Astrocyte (in vitro differentiated cells and primary cell): ENCODE measurements around the gene MEGF6. TPM values are rescaled to one million over a fixed set of nuclear protein-coding genes. Genes with fewer than 3 reads are reported as not detected.

Experiments
- DNase-seq: peaks from one replicate; pipeline ENCODE4 v3.0.0-alpha.2; 2010; ENCODE audit warnings: low read depth
- FAIRE-seq: peaks from 2 replicates; lab custom pipeline; 2011; peaks lifted over from hg19 to GRCh38; lab: Jason Lieb, UNC
- H2AFZ ChIP-seq: 2 replicates; pipeline ENCODE4 v1.6.0; 2012; ENCODE audit warnings: low read depth, low read length, inconsistent platforms
- H3K27ac ChIP-seq: 2 replicates; pipeline ENCODE4 v1.5.1; 2011; ENCODE audit warnings: low read depth, low read length, inconsistent platforms
- H3K27me3 ChIP-seq: 2 replicates; pipeline ENCODE4 v1.6.0; 2011; ENCODE audit warnings: low read length, inconsistent platforms; ENCODE audit not compliant: insufficient read depth
- H3K36me3 ChIP-seq: 2 replicates; pipeline ENCODE4 v1.5.1; 2011; ENCODE audit warnings: low read length, inconsistent platforms; ENCODE audit not compliant: insufficient read depth
- H3K4me1 ChIP-seq: 2 replicates; pipeline ENCODE4 v1.5.1; 2011; ENCODE audit warnings: low read length, inconsistent platforms; ENCODE audit not compliant: insufficient read depth
- H3K4me2 ChIP-seq: 2 replicates; pipeline ENCODE4 v1.6.0; 2012; ENCODE audit warnings: low read length, inconsistent platforms
- H3K4me3 ChIP-seq: 2 replicates; pipeline ENCODE4 v1.5.1; 2011; ENCODE audit warnings: low read depth, mild to moderate bottlenecking, low read length, inconsistent platforms; ENCODE audit not compliant: insufficient read depth
- H3K79me2 ChIP-seq: 2 replicates; pipeline ENCODE4 v1.6.0; 2012; ENCODE audit warnings: mild to moderate bottlenecking, low read length, inconsistent platforms; ENCODE audit not compliant: insufficient read depth
- H3K9ac ChIP-seq: 2 replicates; pipeline ENCODE4 v1.6.0; 2012; ENCODE audit warnings: mild to moderate bottlenecking, low read length, inconsistent platforms
- H3K9me3 ChIP-seq: 2 replicates; pipeline ENCODE4 v1.5.1; 2012; ENCODE audit warnings: low read depth, mild to moderate bottlenecking, low read length, inconsistent platforms; ENCODE audit not compliant: insufficient read depth
- H4K20me1 ChIP-seq: 2 replicates; pipeline ENCODE4 v1.6.0; 2012; ENCODE audit warnings: low read length, inconsistent platforms; ENCODE audit not compliant: insufficient read depth
- H3K27ac Mint-ChIP-seq: one replicate; pipeline ENCODE4 v1.8.0; 2021; ENCODE audit warnings: mild to moderate bottlenecking, mixed read lengths; ENCODE audit not compliant: unreplicated experiment
- H3K27me3 Mint-ChIP-seq: one replicate; pipeline ENCODE4 v1.8.0; 2021; ENCODE audit warnings: low read depth, mixed read lengths; ENCODE audit not compliant: unreplicated experiment
- H3K36me3 Mint-ChIP-seq: one replicate; pipeline ENCODE4 v1.8.0; 2021; ENCODE audit warnings: low read depth, mixed read lengths; ENCODE audit not compliant: unreplicated experiment
- H3K4me1 Mint-ChIP-seq: one replicate; pipeline ENCODE4 v1.8.0; 2021; ENCODE audit warnings: low read depth, mixed read lengths; ENCODE audit not compliant: unreplicated experiment
- H3K4me3 Mint-ChIP-seq: one replicate; pipeline ENCODE4 v1.8.0; 2021; ENCODE audit warnings: mild to moderate bottlenecking, moderate library complexity, mixed read lengths; ENCODE audit not compliant: unreplicated experiment
- H3K9me3 Mint-ChIP-seq: one replicate; pipeline ENCODE4 v1.8.0; 2021; ENCODE audit warnings: mild to moderate bottlenecking, mixed read lengths; ENCODE audit not compliant: unreplicated experiment
- EZH2 ChIP-seq: IDR thresholded peaks from 2 replicates; pipeline ENCODE4 v1.6.1; 2012; ENCODE audit warnings: mild to moderate bottlenecking, low read length, inconsistent platforms; ENCODE audit not compliant: insufficient read depth
- total RNA-seq: library from RNA; stranded (reverse); gene quantifications from 2 replicates; pipeline ENCODE4 v1.2.1, GENCODE V29; 2021
- TF ChIP-seq, protein P1 (sequence below): IDR thresholded peaks from 2 replicates; pipeline ENCODE4 v1.5.1; 2011; ENCODE audit warnings: low read depth, mild to moderate bottlenecking, inconsistent platforms, low read length, moderate library complexity; ENCODE audit not compliant: insufficient read depth

The MEGF6 gene
- total RNA-seq, 1 donor from 2014 or later, result 14.8 TPM

- H3K4me2 ChIP-seq, result no peak overlapping the region
- FAIRE-seq (no peak), DNase-seq (no peak)
- H3K36me3 Mint-ChIP-seq, result peaks cover 20% of the 10 kb centered on the region
- H3K27me3 Mint-ChIP-seq, result no peaks in the 10 kb centered on the region
- H2AFZ ChIP-seq, result no peak overlapping the region
- TF ChIP-seq, protein P1, sequence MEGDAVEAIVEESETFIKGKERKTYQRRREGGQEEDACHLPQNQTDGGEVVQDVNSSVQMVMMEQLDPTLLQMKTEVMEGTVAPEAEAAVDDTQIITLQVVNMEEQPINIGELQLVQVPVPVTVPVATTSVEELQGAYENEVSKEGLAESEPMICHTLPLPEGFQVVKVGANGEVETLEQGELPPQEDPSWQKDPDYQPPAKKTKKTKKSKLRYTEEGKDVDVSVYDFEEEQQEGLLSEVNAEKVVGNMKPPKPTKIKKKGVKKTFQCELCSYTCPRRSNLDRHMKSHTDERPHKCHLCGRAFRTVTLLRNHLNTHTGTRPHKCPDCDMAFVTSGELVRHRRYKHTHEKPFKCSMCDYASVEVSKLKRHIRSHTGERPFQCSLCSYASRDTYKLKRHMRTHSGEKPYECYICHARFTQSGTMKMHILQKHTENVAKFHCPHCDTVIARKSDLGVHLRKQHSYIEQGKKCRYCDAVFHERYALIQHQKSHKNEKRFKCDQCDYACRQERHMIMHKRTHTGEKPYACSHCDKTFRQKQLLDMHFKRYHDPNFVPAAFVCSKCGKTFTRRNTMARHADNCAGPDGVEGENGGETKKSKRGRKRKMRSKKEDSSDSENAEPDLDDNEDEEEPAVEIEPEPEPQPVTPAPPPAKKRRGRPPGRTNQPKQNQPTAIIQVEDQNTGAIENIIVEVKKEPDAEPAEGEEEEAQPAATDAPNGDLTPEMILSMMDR, result no peak
- no peak for TF ChIP-seq EZH2
- H3K36me3 ChIP-seq, result peaks cover 11% of the 10 kb centered on the region
- H3K4me1 Mint-ChIP-seq, result no peaks in the 10 kb centered on the region
- H3K27ac Mint-ChIP-seq, result no peak overlapping the region
- no peaks in the 10 kb centered on the region for H3K9me3 ChIP-seq
- no peak overlapping the region for H3K27ac ChIP-seq
- peaks cover 10% of the 10 kb centered on the region for H4K20me1 ChIP-seq
- H3K9ac ChIP-seq, result no peak overlapping the region
- no peaks in the 10 kb centered on the region for H3K9me3 Mint-ChIP-seq
- no peak overlapping the region for H3K4me3 ChIP-seq
- no peaks in the 10 kb centered on the region for H3K27me3 ChIP-seq
- H3K79me2 ChIP-seq, result no peaks in the 10 kb centered on the region
- no peak overlapping the region for H3K4me3 Mint-ChIP-seq
- H3K4me1 ChIP-seq, result no peaks in the 10 kb centered on the region
These were observed 20.3 kb upstream of the MEGF6 start for GRCh38 chr1:3631320-3632260.

DNA sequence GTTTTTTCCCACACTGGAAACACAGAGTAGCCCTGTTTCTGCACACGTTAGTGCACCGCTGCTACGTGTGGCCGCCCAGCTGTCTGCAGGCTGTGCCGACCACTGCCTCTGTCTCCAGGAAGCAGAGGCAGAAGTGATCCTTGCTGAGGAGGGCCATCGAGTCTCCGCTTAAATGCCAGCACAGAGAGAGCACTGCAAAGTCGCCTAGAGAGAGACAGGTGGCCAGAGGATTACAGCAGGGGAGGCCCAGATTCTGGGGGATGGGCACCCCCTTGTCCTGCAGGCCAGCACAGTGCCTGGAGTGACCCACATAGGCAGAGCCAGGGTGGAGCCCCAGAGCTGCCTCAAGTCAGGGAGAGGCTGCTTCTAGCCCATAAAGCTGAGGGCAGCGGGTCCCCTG lies 19.6 kb upstream of the MEGF6 start:
- Mint-ChIP-seq H3K27ac (no peak overlapping the region), H3K4me3 (no peak overlapping the region), H3K36me3 (peaks cover 18% of the 10 kb centered on the region), H3K27me3 (no peaks in the 10 kb centered on the region), H3K4me1 (no peaks in the 10 kb centered on the region), H3K9me3 (no peaks in the 10 kb centered on the region)
- no peak overlapping the region for H3K27ac ChIP-seq
- H2AFZ ChIP-seq, result no peak overlapping the region
- H3K9me3 ChIP-seq, result no peaks in the 10 kb centered on the region
- H3K9ac ChIP-seq, result no peak overlapping the region
- FAIRE-seq, result no peak
- no peak overlapping the region for H3K4me2 ChIP-seq
- peaks cover 13% of the 10 kb centered on the region for H4K20me1 ChIP-seq
- H3K27me3 ChIP-seq, result no peaks in the 10 kb centered on the region
- peaks cover 2% of the 10 kb centered on the region for H3K79me2 ChIP-seq
- no peak for DNase-seq
- H3K36me3 ChIP-seq, result peaks cover 7% of the 10 kb centered on the region
- H3K4me1 ChIP-seq, result peaks cover under 1% of the 10 kb centered on the region
- TF ChIP-seq, protein P1, result no peak
- no peak for TF ChIP-seq EZH2
- H3K4me3 ChIP-seq, result no peak overlapping the region

GRCh38 chr1:3630161-3630611 lies 18.9 kb upstream of the MEGF6 start:
- Histone ChIP-seq H3K4me1 (peaks cover 7% of the 10 kb centered on the region), H3K36me3 (peaks cover 7% of the 10 kb centered on the region), H3K27ac (no peak overlapping the region), H3K4me2 (no peak overlapping the region), H2AFZ (no peak overlapping the region), H3K9ac (no peak overlapping the region), H3K9me3 (no peaks in the 10 kb centered on the region), H3K4me3 (no peak overlapping the region), H4K20me1 (peaks cover 16% of the 10 kb centered on the region), H3K79me2 (peaks cover 8% of the 10 kb centered on the region), H3K27me3 (no peaks in the 10 kb centered on the region)
- FAIRE-seq, result no peak
- no peak for TF ChIP-seq EZH2
- TF ChIP-seq, protein P1, result no peak
- Mint-ChIP-seq H3K36me3 (peaks cover 16% of the 10 kb centered on the region), H3K27ac (no peak overlapping the region), H3K4me3 (no peak overlapping the region), H3K4me1 (no peaks in the 10 kb centered on the region), H3K27me3 (no peaks in the 10 kb centered on the region), H3K9me3 (no peaks in the 10 kb centered on the region)
- no peak for DNase-seq
